Psoas muscle (tissue), 8 donors: ENCODE results near the gene XNDC1N. TPM values are rescaled to one million over a fixed set of nuclear protein-coding genes. Genes with fewer than 3 reads are reported as not detected.
"Not testable (repeated sequence)": the region's sequence is repeated elsewhere in the genome, so short reads cannot be mapped to it uniquely, and the experiment has no call there.

Experiments
- ATAC-seq, 4 donors: fragments of 200-7000 bp; cut with Tn5 transposase; one replicate each; pipeline ENCODE4 v1.9.1; 2020; ENCODE audit warnings: moderate library complexity in 3 of 4, mild to moderate bottlenecking in 2 of 4
- DNase-seq, 2 donors: peaks; one replicate each; pipeline ENCODE4 v3.0.0-alpha.2; 2020
- H3K27ac ChIP-seq: fragments of 200-600 bp; one replicate; pipeline ENCODE4 v1.8.0; 2022
- H3K27me3 ChIP-seq, 3 donors: fragments of 200-600 bp in 1 of 3; one replicate each; pipeline versions ENCODE4 v1.6.1 to v1.8.0; 2013 to 2022; ENCODE audit warnings: low read length in 2 of 3, mild to moderate bottlenecking in 2 of 3, moderate library complexity in 1 of 3; ENCODE audit not compliant: insufficient read depth in 3 of 3
- H3K36me3 ChIP-seq, 2 donors: fragments of 200-600 bp in 1 of 2; one replicate each; pipeline versions ENCODE4 v1.6.1 to v1.8.0; 2013 to 2022; ENCODE audit warnings: low read depth in 1 of 2, mild to moderate bottlenecking in 1 of 2, moderate library complexity in 1 of 2; ENCODE audit not compliant: insufficient read depth in 1 of 2
- H3K4me1 ChIP-seq: fragments of 200-600 bp; one replicate; pipeline ENCODE4 v1.8.0; 2022
- H3K4me3 ChIP-seq: fragments of 200-600 bp; one replicate; pipeline ENCODE4 v1.8.0; 2022; ENCODE audit warnings: mild to moderate bottlenecking
- H3K9me3 ChIP-seq: fragments of 200-600 bp; one replicate; pipeline ENCODE4 v1.8.0; 2022
- CTCF ChIP-seq: fragments of 200-600 bp; IDR thresholded peaks from one replicate; pipeline ENCODE4 v1.8.0; 2022; ENCODE audit warnings: antibody characterized with exemption
- WGBS, 3 donors: extraction: QIAGEN DNeasy Blood & Tissue Kit; methylation state at CpG; one replicate each; pipeline versions ENCODE4 v1.1.6 to v1.1.7; 2013; 5-methylcytosine and 5-hydroxymethylcytosine counted together
- intact Hi-C, 2 donors: fragments of 100-400 bp; cut with DNase I; formaldehyde crosslinking; loops; one replicate each; pipeline versions ENCODE4 v1.11.0 to v1.14.2; 2022
- polyA plus RNA-seq, 3 donors: library from polyadenylated mRNA; stranded (reverse); fragments of 200-250 nt; gene quantifications; one replicate each; pipeline ENCODE4 v1.2.3, GENCODE V29; 2013
- total RNA-seq, 4 donors: library from RNA; stranded (reverse); fragmentation: NEBNext Ultra II Directional in 2 of 4; extraction: Animal tissue kit (Norgen Biotek cat#: 25700) in 2 of 4; gene quantifications; one replicate each; pipeline versions ENCODE4 v1.2.1 to v1.2.4, GENCODE V29; 2021 to 2023
- donor health status: healthy with polysubstance abuse.
- donor health status: DM: no; HTN: no; CAD: no; lungs with moderate emphysema.
- donor health status: Bipolar disorder and iron deficiency.
- donor health status: healthy.
- donor health status: DM: yes; HTN: yes; CAD: no.
- donor health status: DM: no; HTN: no; CAD: no.
- donor health status: DM: no; HTN: no; CAD: no.
- donor health status: DM: yes; HTN: yes; CAD: no.

Gene XNDC1N
- total and polyA plus RNA-seq, 7 donors: 0.82 to 3.9 (median 1.3) TPM

DNA sequence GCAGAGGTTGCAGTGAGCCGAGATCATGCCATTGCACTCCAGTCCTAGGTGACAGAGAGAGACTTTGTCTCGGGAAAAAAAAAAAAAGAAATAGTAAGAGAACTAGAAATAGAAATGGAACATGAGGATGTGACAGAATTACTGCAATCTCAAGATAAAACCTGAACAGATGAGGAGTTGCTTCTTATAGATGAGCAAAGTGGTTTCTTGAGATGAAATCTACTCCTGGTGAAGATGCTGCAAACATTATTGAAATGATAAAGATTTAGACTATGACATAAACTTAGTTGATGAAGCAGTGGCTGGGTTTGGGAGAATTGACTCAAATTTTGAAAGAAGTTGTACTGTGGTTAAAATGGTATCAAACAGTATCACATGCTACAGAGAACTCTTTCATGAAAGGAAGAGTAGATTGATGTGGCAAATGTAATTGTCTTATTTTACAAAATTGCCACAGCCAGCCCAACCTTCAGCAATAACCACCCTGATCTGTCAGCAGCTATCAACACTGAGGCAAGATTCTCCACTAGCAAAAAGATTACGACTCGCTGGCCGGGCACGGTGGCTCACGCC is 13.7 kb downstream of the XNDC1N start:
- ATAC-seq: no peak
- Histone ChIP-seq H3K27me3 (no peaks in the 10 kb centered on the region), H3K4me3 (no peak overlapping the region), H3K9me3 (no peaks in the 10 kb centered on the region), H3K36me3 (peaks cover 4 to 65% of the 10 kb centered on the region in 2 donors), H3K27ac (no peak overlapping the region), H3K4me1 (no peaks in the 10 kb centered on the region)
- DNase-seq: no peak
- intact Hi-C loops: no loop called here
- no peak for TF ChIP-seq CTCF
- 92 to 97% (median 97%) methylated on average over 7 of the region's 7 CpGs for WGBS, 3 donors

GRCh38 chr11:71913756-71914526 is 14.5 kb downstream of the XNDC1N start:
- H3K9me3 ChIP-seq: no peaks in the 10 kb centered on the region
- no peak for DNase-seq
- H3K36me3 ChIP-seq: peaks cover 4 to 65% of the 10 kb centered on the region in 2 donors
- H3K27me3 ChIP-seq: no peaks in the 10 kb centered on the region
- H3K4me1 ChIP-seq: no peaks in the 10 kb centered on the region
- intact Hi-C loops: no loop called here
- H3K27ac ChIP-seq: no peak overlapping the region
- TF ChIP-seq CTCF: no peak
- ATAC-seq: no peak
- H3K4me3 ChIP-seq: no peak overlapping the region
- 74 to 80% (median 76%) methylated on average over 5 of the region's 5 CpGs for WGBS, 3 donors

DNA sequence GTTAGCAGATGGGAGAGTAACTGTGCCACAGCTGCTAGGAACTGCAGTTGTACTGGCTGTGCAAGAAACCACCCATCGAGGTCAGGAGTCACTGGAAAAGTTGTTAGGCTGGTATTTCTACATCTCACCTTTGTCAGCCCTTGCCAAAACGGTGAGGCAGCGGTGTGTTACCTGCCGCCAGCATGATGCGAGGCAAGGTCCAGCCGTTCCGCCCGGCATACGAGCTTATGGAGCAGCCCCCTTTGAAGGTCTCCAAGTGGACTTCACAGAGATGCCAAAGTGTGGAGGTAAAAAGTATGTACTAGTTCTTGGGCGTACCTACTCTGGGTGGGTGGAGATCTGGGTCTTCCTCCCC is 16.4 kb downstream of the XNDC1N start:
- H3K9me3 ChIP-seq, H3K4me1 ChIP-seq, H3K4me3 ChIP-seq, DNase-seq, H3K27ac ChIP-seq, H3K27me3 ChIP-seq, ATAC-seq, intact Hi-C loops: not testable (repeated sequence)
- peaks cover 2 to 50% of the 10 kb centered on the region in 2 donors for H3K36me3 ChIP-seq
- 92 to 95% (median 95%) methylated on average over 10 of the region's 10 CpGs for WGBS, 3 donors

GRCh38 chr11:71911321-71911985 is 16.9 kb downstream of the XNDC1N start:
- H3K36me3 ChIP-seq: peaks cover 2 to 45% of the 10 kb centered on the region in 2 donors
- H3K4me1 ChIP-seq, ATAC-seq, H3K27me3 ChIP-seq, H3K9me3 ChIP-seq, intact Hi-C loops, H3K4me3 ChIP-seq, H3K27ac ChIP-seq, DNase-seq: not testable (repeated sequence)
- WGBS, 3 donors: 85 to 89% (median 89%) methylated on average over 10 of the region's 10 CpGs

DNA sequence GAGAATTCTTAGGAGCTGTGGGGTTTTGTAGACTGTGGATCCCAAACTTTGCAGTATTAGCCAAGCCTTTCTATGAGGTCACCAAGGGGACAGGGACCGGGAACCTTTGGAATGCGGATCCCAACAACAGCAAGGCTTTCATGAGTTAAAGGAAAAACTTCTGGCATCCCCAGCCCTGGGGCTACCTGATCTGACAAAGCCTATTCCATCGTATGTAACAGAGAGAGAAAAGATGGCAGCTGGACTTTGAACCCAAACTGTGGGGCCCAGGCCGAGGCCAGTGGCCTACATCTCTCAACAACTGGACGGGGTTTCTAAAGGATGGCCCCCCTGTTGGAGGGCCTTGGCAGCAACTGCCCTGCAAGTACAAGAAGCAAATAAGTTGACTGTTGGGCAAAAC is 17.6 kb downstream of the XNDC1N start:
- H3K27me3 ChIP-seq, intact Hi-C loops, H3K4me3 ChIP-seq, H3K4me1 ChIP-seq, ATAC-seq, DNase-seq, H3K27ac ChIP-seq, H3K9me3 ChIP-seq: not testable (repeated sequence)
- H3K36me3 ChIP-seq: peaks cover 0 to 38% of the 10 kb centered on the region in 2 donors
- WGBS, 3 donors: 90 to 92% (median 91%) methylated on average over 5 of the region's 5 CpGs

DNA sequence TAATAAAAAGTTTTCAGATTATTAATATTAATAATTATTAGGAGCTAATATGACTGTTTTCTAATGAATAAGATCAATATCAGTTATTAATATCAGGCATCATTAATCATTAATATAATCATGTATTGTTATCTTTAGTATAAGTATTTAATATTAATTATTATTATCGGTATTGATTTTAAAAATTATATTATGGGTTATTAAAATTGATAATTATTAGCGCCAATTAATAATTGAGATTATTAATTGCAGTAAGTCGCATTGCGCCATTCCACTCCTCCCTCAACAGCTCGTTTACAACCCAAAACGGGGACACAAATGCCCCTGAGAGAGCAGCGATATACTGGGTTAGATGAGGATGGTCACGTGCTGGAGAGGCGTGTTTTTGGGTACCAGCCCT is 20.2 kb downstream of the XNDC1N start:
- no peak overlapping the region for H3K4me3 ChIP-seq
- DNase-seq (no peak), ATAC-seq (no peak)
- WGBS, 3 donors: 81 to 90% (median 82%) methylated on average over 9 of the region's 9 CpGs
- intact Hi-C loops: no loop called here
- no peaks in the 10 kb centered on the region for H3K4me1 ChIP-seq
- no peak overlapping the region for H3K27ac ChIP-seq
- no peaks in the 10 kb centered on the region for H3K27me3 ChIP-seq
- no peak for TF ChIP-seq CTCF
- H3K9me3 ChIP-seq: no peaks in the 10 kb centered on the region
- peaks cover 0 to 12% of the 10 kb centered on the region in 2 donors for H3K36me3 ChIP-seq

- intact Hi-C loops, H3K9me3 ChIP-seq, H3K4me1 ChIP-seq, H3K4me3 ChIP-seq, H3K27me3 ChIP-seq, H3K36me3 ChIP-seq: not testable (repeated sequence)
- H3K27ac ChIP-seq: peak overlapping the region; percentile 72
- peak; percentile 45 to 80 for DNase-seq
- ATAC-seq: peak; percentile 77 to 86 (median 83)
- WGBS, 3 donors: 24 to 30% (median 25%) methylated on average over 14 of the region's 14 CpGs
Observed at GRCh38 chr11:71901137-71901536, 27.3 kb downstream of the XNDC1N start.
